ENCODE data around the gene BSPRY. TPM values are rescaled to one million over a fixed set of nuclear protein-coding genes. Genes with fewer than 3 reads are reported as not detected.
"Not testable (repeated sequence)": the region's sequence is repeated elsewhere in the genome, so short reads cannot be mapped to it uniquely, and the experiment has no call there.

BSPRY gene
- total RNA-seq, 1 donor from 2014 or later, result not detected

DNA sequence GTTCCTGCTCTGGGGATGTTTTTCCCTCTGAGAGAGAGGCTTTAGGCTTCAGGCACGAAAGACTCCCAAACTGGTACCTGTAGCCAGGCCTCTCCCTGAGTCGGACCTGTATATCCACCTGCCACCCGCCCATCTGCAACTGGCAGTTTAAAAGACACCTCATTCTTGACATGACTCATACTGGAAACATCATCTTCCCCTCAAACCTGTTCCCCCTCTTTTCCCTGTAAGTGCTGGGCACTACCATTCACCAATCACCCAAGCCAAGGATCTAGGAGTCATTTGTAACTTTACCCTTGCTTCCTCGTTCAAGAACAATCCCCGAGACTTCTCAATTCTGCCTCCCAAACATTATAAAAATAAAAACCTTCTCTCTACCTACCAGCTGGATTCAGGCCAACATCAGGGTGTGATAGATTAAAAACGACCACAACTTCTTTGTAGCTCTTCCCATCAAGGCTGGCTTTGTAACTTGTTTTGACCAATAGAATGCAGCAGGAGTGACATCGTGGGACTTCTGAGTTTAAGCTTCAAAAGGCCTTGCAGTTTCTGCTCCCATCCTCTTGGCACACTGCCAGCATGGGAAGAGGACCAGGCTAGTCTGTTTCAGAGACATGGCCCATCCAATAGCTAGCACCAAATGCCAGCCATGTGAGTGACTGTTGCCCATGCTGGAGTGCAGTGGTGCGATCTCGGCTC lies 7.5 kb upstream of the BSPRY start:
- no peak for DNase-seq

DNA sequence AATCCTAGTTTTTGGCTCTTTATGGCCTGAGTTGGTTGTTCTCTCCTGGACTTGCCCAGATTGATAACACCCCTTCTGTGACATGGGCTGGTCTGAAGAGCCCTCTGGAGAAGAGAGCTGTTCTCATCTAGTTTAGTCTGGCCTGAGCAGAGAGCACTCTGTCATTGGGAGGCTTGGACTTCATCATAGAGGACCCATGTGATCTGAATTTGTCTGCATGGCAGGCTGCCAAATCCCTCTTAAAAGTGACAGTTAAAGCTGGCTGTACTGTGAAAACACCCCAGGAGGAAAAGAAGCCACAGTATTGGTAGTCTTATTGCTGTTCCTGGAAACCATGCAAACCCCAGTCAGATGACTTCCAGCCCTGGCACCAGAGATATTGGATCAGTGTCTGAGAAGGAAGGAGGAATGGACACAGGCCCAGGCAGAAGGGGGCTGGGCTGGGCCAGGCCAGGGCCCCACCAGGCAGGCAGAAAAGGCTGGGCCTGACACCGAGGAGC lies 5.6 kb upstream of the BSPRY start:
- DNase-seq, result peak; percentile 84

GRCh38 chr9:113345190-113345589 lies 4.2 kb upstream of the BSPRY start:
- DNase-seq, result no peak

- no peak for DNase-seq
Measured at GRCh38 chr9:113345671-113346070, 3.7 kb upstream of the BSPRY start.

GRCh38 chr9:113348437-113348836 lies 904 bp upstream of the BSPRY start:
- no peak for DNase-seq

- no peak for DNase-seq
Measured at GRCh38 chr9:113349066-113349444, 286 bp upstream of the BSPRY start.

DNA sequence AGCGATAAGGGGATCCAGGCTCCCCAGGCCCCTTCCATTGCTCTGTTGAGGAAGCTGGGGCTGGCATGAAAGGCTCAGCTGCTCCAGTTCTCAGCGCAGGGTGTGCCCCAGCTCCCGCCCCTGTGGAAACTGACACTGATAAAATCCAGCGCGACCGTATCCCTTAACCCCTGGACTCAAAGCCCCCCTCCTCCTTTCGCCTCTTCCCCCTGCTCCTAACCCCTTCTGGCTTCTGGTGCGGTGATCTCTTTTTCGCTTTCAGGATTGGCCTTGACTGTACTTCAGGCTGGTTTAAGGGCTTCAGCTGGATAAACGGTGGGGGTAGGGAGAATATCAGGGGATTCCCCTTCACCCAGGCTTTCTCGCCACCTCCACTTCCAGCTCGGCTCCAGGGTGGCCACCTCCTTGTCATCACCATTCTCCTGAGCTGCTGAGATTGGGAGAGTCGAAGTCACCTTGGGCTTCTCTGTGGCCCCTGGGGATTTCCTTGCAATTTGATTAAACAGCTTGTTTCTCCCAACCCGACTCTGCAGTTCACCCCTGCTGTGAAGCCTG lies 843 bp downstream of the BSPRY start:
- no peak for DNase-seq

DNA sequence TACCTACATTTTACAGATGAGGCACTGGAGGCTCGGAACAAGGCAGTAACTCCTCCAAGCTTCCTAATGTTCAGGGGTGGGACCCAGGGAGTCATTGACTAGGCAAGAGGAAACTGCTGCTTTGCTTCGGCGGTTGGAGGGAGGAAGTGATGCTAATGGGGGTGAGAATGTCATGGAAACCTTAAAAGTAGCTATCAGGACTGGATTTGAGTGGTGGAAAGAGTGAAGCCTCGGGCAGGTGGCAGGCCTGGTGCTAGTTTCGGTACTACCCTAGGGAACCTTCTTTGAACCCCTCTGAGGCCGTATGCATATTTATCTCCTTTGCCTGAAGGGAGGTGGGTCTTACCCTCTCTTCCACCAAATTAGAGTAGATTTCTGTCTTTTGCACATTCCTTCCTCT lies 1.6 kb downstream of the BSPRY start:
- no peak for DNase-seq

GRCh38 chr9:113352006-113352405 lies 2.7 kb downstream of the BSPRY start:
- no peak for DNase-seq

DNA sequence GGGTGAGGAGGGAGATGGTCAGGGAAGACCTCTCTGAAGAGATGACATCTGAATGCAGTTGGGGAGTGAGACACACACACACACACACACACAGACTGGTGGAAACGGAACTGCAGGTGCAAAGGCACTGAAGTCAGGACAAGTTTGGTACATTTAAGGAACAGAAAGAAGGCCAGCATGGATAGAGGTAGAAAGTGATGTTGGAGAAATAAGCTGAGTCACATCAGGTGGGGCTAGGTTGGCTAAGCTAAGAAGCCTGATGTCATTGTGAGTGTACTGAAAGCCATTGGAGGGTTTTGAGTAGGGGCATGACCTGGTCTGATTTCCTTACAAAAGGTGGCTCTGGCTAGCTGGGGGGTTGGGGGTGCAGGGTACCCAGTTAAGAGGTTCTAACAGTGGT lies 3.1 kb downstream of the BSPRY start:
- no peak for DNase-seq

GRCh38 chr9:113355040-113355596 lies 5.8 kb downstream of the BSPRY start:
- no peak for DNase-seq

- no peak for DNase-seq
Measured at GRCh38 chr9:113356686-113357292, 7.4 kb downstream of the BSPRY start.

DNA sequence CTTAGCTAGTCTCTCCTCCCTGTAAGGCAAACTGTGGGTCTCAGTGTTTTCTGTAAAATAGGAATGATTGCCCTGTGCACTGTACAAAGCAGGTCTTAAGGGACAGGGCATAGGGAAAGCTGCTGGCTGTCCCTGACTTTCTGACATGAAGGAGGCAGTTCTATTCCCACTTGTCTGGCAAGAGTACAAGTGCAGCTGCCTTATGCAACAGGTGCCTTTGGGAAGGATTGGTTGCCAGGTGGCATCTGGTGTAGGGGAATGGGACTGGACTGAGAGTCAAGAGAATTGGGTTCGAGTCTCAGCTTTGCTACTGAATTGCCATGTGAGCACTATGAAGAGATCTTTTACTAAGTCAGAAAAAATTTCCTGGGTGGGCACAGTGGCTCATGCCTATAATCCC lies 10.0 kb downstream of the BSPRY start:
- DNase-seq, result no peak

GRCh38 chr9:113360242-113360842 lies 11.0 kb downstream of the BSPRY start:
- no peak for DNase-seq

- peak; percentile 13 for DNase-seq
Measured at GRCh38 chr9:113361304-113362018, 12.1 kb downstream of the BSPRY start.

DNA sequence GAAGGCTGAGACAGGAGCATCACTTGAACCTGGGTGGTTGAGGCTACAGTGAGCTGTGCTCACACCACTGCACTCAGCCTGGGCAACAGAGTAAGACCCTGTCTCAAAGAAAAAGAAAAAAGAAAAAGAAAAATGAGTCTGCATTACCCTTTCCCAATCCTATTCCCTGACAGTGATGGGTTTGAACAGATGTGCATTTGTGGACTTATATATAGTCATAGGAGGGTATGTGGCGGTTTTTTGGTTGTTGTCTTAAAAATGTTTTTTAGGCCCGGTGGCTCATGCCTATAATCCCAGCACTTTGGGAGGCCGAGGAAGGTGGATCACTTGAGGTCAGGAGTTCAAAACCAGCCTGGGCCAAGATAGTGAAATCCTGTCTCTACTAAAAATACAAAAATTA lies 14.0 kb downstream of the BSPRY start:
- DNase-seq, result no peak

GRCh38 chr9:113364951-113365350 lies 15.6 kb downstream of the BSPRY start:
- DNase-seq, result no peak

- not testable (repeated sequence) for DNase-seq
Measured at GRCh38 chr9:113365652-113366051, 16.3 kb downstream of the BSPRY start.

DNA sequence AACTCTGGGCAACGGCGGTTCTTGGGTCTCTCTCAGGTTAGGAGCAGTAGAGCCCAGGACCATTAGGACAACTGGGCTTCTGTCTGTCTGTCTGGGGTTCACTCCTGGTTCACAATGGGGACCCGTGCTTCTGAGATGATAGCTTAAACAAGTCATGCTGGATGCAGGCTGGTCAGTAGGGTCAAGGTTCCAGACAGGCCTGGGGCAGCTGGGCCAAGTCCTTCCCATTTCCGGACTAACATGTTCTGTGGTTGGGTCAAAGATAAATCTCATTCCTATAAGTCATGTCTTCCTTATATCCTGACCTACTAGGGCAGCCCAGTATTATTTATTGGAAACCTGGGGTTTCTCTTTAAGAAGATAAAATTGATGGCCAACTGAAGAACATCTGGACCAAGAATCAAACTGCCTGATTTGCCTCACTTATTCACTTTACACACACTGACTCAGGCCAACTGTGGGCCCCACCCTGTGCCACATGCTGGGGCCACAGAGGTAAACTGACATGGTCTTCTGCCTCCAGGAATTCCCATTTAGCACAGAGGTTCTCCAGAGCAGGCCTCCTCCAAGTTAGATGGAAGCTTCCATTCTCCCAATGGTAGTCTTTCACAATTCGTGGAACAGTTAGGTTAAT lies 19.1 kb downstream of the BSPRY start:
- no peak for DNase-seq

- DNase-seq, result no peak
Measured at GRCh38 chr9:113368982-113369854, 19.9 kb downstream of the BSPRY start.

GRCh38 chr9:113369855-113370140 lies 20.5 kb downstream of the BSPRY start:
- DNase-seq, result no peak

All from occipital lobe (tissue), 2 donors.